ENCODE results near the gene NALCN. TPM values are rescaled to one million over a fixed set of nuclear protein-coding genes. Genes with fewer than 3 reads are reported as not detected.

The NALCN gene
- total RNA-seq, 4 donors from 2014 or later, result 0.67 to 2.0 (median 1.5) TPM

- no peak overlapping the region for H3K4me3 ChIP-seq (ENCODE audit: low read depth, poor library complexity, severe bottlenecking)
- intact Hi-C loops (cut with DNase I; ENCODE audit: low total_unique reads), result no loop called here
- 75 to 82% methylated on average over 4 of the region's 4 CpGs for WGBS, 2 donors
- DNase-seq (ENCODE audit: low spot score in 2 of 2), result no peak
- TF ChIP-seq CTCF (IDR thresholded peaks at IDR 0.05) (no peak), POLR2A (IDR thresholded peaks at IDR 0.05) (no peak)
Observed at GRCh38 chr13:101447852-101448251, 31.5 kb upstream of the NALCN start.

DNA sequence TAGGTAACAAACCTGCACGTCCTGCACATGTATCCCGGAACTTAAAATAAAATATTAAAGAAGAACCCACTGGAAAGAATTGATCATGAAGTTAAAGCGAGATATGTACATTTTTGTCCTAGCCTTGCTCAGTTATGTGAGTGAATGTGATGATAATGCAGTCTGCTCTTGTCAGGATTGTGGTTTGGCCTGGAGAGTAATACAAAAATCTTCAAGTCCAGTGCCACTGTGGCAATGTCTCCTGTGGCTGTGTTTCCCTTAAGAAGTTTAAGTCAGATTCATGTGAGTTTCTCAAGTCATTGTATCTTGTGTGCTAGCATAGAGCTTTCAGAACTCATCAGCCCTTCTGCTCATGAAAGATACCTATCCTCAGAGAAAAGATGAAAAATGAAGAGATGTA lies 18.2 kb upstream of the NALCN start:
- DNase-seq (ENCODE audit: low spot score in 2 of 2), result no peak
- intact Hi-C loops (cut with DNase I; ENCODE audit: low total_unique reads), result loop anchor here (10.0 kb wide), 1 partner anchor 420 kb away; no protein-coding TSS in a partner anchor
- WGBS, 2 donors, result 83 to 93% methylated on average over 3 of the region's 3 CpGs
- TF ChIP-seq CTCF (IDR thresholded peaks at IDR 0.05) (no peak), POLR2A (IDR thresholded peaks at IDR 0.05) (no peak)
- no peak overlapping the region for H3K4me3 ChIP-seq (ENCODE audit: low read depth, poor library complexity, severe bottlenecking)

DNA sequence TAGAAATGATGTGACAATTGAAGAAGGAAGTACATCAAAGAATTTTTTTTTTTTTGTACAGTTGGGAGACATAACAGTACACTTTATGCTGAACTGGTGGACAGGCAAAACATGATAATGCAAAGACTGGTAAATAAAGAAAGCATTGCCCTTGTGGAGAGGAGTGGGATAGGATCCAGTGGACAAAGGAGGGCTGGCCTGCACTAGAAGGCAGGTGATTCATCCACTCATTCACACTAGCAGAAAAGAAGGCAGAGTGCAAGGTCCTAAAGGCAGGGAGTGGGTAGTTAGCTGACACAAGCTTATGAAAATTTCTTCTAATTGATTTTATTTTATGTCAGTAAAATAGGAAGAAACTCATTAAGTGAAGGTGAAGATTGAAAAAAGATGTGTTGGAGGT lies 17.6 kb upstream of the NALCN start:
- DNase-seq (ENCODE audit: low spot score in 2 of 2), result no peak
- TF ChIP-seq POLR2A (IDR thresholded peaks at IDR 0.05) (no peak), CTCF (IDR thresholded peaks at IDR 0.05) (no peak)
- no peak overlapping the region for H3K4me3 ChIP-seq (ENCODE audit: low read depth, poor library complexity, severe bottlenecking)
- intact Hi-C loops (cut with DNase I; ENCODE audit: low total_unique reads), result loop anchor here (10.0 kb wide), 1 partner anchor 419 kb away; no protein-coding TSS in a partner anchor

GRCh38 chr13:101429733-101430132 lies 13.4 kb upstream of the NALCN start:
- 80 to 90% methylated on average over 3 of the region's 3 CpGs for WGBS, 2 donors
- H3K4me3 ChIP-seq (ENCODE audit: low read depth, poor library complexity, severe bottlenecking), result no peak overlapping the region
- intact Hi-C loops (cut with DNase I; ENCODE audit: low total_unique reads), result loop anchor here (10.0 kb wide), 1 partner anchor 415 kb away; no protein-coding TSS in a partner anchor
- no peak for TF ChIP-seq CTCF (IDR thresholded peaks at IDR 0.05)
- no peak for TF ChIP-seq POLR2A (IDR thresholded peaks at IDR 0.05)
- DNase-seq (ENCODE audit: low spot score in 2 of 2), result no peak

GRCh38 chr13:101425623-101426022 lies 9.3 kb upstream of the NALCN start:
- intact Hi-C loops (cut with DNase I; ENCODE audit: low total_unique reads), result no loop called here
- TF ChIP-seq CTCF (IDR thresholded peaks at IDR 0.05) (no peak), POLR2A (IDR thresholded peaks at IDR 0.05) (no peak)
- DNase-seq (ENCODE audit: low spot score in 2 of 2), result no peak
- no peak overlapping the region for H3K4me3 ChIP-seq (ENCODE audit: low read depth, poor library complexity, severe bottlenecking)
- 75 to 80% methylated on average over 10 of the region's 10 CpGs for WGBS, 2 donors

DNA sequence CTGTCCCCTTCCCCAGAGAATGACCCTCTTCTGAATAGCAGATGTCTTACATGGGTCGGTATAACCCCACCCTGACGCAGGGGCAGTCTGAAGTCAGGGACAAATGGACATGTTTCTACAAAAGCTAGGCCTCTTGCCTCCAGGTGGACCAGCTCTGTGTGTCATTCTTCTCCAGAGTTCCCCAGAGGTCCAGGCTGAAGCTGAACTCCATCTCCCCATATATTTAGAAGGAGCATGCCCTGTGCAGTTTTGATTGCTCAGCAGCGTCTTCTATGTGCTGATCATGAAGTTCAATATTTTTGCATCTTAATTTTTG lies 8.8 kb upstream of the NALCN start:
- WGBS, 2 donors, result 78 to 94% methylated on average over 3 of the region's 3 CpGs
- intact Hi-C loops (cut with DNase I; ENCODE audit: low total_unique reads), result no loop called here
- TF ChIP-seq CTCF (IDR thresholded peaks at IDR 0.05) (no peak), POLR2A (IDR thresholded peaks at IDR 0.05) (no peak)

More for the DNA sequence above, 8.8 kb upstream of the NALCN start:
- H3K4me3 ChIP-seq (ENCODE audit: low read depth, poor library complexity, severe bottlenecking), result no peak overlapping the region
- DNase-seq (ENCODE audit: low spot score in 2 of 2), result no peak

Measured in lower leg skin (tissue), 4 donors.